GM18861 (cell line): ENCODE measurements around the gene FRMD4A.
"Not testable (repeated sequence)": the region's sequence is repeated elsewhere in the genome, so short reads cannot be mapped to it uniquely, and the experiment has no call there.

Experiments
- ATAC-seq: cut with Tn5 transposase; IDR thresholded peaks from one replicate; pipeline ENCODE4 v1.9.1; 2021; ENCODE audit not compliant: unreplicated experiment

FRMD4A gene

DNA sequence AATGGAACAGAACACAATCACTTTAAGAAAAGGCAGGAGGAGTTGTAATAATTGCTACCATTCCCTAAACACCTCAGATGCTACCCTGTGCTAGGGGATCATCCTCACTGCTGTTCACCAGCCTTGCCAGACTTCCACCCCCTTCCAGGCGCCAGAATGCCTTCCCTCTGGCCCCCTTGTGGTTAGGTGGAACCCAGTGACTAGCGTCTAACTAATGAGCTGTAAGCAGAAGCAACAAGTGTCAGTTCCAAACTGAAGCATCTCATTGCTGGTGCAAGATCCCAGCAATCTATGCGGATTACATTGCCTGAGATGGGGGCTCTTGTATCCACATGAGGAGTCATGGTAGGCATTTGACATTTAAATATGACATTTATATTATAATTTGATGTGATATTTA is 86.6 kb downstream of the FRMD4A start:
- ATAC-seq: no peak

GRCh38 chr10:14243221-14243620 is 87.5 kb downstream of the FRMD4A start:
- no peak for ATAC-seq

DNA sequence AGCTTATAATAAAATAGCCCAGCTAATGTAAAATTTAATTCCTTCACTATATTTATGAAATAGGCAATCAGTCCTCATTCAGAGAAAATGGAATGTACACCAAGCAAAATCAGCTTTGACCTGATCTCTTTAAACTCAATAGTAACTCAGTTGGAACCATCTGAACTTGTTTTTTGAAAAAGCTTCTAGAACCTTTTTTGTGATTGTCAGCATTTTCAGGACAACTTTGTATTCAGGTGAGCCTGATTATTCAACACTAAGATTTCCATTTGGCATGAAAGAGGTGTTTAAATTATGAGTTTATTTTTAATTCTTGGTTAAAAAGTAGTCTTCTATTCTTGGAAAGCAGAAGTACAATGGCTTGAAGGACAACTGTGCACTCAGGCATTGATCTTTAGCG is 89.5 kb downstream of the FRMD4A start:
- no peak for ATAC-seq

DNA sequence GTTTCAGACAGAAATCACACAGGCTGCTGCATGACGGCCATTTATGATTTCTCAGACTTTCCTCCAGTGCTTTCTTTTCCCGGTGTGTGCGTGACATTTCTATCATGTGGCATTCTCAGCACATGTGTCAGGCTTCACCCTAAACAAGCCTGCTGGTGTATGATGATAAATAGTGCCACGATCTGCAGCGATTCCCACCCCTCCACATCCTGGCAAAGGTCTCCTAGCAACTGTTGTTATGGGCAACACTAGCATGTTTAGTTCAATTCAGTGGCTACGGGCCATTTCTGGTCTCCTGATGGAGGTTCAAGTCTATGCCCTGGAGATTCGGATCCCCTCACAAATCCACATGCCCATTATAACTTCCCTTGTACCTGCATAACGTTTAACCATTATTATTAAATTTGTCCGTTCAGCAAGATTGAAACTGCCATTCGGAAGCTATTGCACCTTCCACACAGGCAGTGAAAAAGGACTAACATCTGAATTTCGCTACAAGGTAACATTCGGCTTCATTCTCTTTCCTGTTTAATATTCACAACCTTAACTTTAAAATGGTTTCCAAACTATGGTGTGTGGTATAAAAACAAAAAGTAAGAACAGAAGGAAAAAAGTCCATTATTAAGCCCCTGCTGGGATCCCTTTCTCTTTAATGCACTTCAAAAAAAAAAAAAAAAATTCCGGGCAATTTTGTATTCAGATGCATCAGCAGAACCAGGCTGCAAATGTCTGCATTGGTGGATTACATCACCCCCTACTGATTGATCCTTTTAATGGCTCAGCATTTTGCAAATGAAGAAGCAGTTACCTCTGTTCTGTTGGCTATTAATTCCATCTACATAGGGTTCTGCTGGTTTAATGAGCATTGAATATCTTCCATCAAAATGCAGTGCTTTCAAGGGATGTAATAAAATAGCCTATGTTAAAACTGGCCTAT is 90.2 kb downstream of the FRMD4A start:
- ATAC-seq: no peak

- not testable (repeated sequence) for ATAC-seq
Observed at GRCh38 chr10:14238659-14239058, 92.1 kb downstream of the FRMD4A start.

- ATAC-seq: no peak
Observed at GRCh38 chr10:14236341-14236740, 94.4 kb downstream of the FRMD4A start.

DNA sequence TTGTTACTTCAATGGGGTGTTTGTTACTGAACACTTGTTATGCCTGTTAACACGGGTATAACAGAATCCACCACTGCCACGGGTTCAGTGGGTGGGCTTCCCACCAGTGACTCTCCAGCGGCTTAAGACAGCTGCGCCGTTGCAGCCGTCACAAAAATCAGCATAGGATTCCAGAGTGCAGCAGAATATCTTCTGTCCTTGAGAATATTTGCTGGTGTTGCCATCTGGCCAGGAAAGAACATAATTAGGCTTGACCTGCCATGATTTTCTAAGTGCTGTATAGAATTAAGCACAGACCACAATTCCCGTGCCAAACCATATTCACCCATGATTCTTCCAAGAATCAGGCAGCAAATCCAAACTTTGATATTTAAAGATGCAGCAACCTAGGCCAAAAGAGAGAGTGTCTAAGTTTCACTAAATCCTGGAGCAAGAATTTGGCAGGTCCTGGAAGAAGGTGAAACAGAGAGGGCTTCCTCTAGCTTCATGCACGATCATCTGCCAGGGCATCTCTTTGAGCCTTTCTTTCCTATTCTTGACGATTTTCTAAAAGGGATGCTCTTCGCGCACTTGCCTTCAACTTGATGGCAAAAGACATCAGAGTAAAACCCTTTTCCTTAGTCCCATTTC is 95.0 kb downstream of the FRMD4A start:
- ATAC-seq: no peak

GRCh38 chr10:14233566-14233965 is 97.2 kb downstream of the FRMD4A start:
- ATAC-seq: no peak

DNA sequence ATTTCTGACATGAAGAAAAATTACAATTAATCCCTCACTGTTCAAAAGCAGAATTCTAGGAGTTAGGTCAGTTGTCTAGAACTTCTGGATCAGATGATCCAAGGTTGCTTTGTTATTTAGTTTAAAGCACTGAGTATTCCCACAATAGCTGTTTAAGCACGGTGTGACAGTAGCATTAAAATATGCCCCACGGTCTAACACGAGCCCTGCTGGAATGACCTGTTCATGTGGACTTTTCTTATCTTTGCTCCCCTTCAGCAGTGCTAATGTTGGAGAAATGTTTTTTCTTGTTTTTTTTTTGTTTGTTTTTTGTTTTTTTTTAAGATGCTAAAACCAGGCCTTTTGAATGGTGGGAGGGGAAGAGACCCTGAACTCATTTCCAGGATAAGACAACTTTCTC is 101.9 kb downstream of the FRMD4A start:
- ATAC-seq: not testable (repeated sequence)

DNA sequence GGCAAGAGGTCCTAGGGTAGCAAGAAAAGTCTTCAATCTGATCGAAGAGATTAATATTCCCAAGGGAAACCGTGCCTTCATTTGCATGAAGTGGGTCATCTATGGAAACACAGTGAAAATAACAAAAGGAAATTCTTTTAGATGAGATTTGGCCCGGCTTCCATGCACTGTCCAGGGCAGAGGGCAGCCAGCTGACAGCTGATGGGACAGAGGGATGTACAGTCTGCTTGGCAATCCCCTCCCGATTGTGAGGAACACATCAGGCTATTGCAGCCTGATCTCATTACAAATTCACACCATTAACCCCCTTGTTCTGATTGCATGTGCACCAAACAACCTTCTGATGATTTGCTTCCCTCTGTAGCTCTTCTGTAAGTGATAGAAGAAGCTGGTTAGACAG is 105.3 kb downstream of the FRMD4A start:
- ATAC-seq: no peak

DNA sequence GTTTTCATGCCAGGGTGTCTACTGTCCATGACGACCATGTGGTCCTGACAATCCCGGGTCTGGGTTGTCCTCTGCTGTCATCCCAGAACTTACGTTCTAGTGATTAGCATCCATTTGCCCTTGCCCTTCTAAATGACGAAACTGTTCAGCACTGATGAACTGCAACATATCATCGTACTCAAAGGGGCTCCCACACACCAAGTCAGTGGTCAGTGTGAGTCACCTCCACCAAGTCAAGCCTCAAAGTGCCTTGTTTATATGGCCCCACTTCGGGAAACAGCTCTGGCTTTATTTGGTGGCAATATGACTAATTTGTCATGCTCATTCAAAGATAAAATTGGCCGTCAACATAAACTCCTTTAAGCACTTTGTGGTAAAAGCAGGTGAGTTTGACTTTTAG is 110.7 kb downstream of the FRMD4A start:
- no peak for ATAC-seq

GRCh38 chr10:14219411-14219810 is 111.3 kb downstream of the FRMD4A start:
- no peak for ATAC-seq

DNA sequence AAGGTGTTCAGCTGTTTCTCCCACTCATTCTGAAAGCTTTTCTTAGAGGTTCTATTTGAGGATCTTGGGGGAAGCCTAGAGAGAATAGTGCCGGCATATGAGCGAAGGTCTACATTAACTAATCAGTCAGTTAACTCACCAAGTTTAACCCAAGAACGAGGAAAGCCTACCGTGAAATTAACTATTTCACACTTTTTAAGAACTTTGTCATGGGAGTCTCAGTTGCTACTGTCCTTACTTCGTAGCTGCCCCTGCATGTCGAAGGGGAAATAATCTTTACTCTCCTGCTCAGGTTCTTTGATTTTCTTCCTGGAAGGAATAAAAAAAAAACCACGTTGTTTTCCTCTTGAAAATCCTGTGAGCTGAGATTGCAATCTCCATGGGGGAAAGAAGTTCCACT is 115.1 kb downstream of the FRMD4A start:
- ATAC-seq: no peak

- not testable (repeated sequence) for ATAC-seq
Observed at GRCh38 chr10:14213703-14214102, 117.0 kb downstream of the FRMD4A start.

DNA sequence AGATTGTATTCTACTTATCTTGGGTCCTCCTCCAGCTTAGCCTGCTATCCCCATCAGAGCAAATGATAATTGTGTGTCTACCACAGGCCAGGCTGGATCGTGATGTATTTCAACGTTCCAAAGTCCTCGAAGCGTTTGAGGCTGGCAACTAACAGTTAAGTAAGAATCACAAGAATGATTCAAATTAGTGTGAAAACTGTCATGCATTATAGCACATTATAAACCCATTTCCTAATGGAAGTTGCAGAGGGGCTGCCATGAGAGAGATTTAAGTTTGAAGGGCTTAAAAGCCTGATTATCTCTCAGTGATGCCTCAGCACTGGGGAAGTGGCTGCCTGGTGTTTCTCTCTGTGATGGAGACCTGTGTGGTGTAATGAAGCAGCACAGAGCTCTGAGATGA is 119.1 kb downstream of the FRMD4A start:
- no peak for ATAC-seq

DNA sequence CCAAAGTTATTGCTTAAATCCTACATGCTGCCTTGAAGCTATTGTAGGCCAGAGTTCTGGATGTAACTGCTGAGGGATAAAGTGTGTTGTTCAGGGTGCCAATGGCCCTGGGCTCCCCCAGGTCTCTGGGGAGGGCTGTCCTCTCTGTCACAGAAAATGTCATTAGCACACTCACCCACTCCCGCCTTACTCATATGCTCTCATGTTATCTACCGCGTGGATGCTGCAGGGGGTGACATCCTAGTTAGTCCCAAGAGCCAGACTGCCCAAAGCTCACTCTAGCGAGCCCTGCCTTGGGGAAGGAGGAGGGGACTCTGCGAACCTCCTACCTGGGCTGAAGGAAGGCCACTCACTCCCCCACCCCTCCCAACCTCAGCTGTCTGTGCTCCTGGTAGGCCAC is 122.5 kb downstream of the FRMD4A start:
- no peak for ATAC-seq

GRCh38 chr10:14205233-14205632 is 125.5 kb downstream of the FRMD4A start:
- ATAC-seq: no peak

DNA sequence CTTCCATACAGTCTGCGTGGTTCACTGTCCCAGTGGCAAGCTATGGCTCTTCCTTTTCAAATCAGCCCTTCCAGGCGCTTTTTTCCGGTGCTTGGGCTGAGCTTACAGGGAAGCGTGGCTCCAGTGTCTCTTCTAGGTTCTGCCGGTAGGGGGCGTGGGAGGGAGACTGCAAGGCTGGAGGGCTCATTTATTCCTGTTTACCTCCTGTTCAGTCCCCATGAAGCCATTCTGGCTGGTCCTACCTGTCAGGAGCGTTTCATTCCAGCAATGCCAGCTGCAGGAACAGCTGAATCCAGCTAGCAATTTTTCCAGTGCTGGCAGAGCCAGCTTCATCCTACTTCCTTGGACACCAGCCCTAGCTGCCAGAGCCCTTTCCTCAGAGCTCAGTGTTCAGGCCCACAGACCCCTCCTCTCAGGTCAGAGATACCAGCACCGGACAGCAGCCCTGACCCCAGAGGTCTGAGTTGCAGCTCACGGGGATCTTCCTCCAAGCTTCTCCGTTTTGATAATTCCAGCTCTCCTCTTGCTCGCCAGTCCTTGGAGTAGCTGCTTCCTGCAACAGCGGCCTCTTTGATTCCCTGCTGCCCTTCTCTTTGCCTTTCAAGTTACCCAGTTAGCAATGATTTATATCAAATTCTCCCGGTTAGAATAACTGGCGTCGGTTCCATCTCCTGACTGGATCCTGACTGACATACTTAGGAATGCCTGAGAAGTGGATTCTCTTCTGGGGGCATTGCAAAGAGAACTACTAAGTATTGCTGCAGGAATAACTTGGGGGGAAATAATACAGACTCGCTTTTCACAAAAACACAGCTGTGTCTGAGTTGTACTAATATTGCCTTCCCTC is 129.8 kb downstream of the FRMD4A start:
- no peak for ATAC-seq

DNA sequence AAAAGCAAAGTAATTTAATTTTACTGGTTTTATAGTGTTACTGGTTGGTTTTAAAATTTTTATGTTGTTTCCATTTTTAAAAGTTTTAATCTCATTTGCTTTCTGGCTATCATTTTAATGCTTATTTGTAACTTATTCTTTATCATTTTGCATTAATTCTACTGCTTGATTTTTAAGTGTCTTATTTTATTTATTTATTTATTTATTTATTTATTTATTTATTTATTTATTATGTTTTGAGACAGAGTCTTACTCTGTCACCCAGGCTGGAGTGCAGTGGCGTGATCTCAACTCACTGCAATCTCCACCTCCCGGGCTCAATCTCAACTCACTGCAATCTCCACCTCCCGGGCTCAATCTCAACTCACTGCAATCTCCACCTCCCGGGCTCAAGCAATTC is 131.6 kb downstream of the FRMD4A start:
- not testable (repeated sequence) for ATAC-seq

GRCh38 chr10:14198078-14198477 is 132.6 kb downstream of the FRMD4A start:
- ATAC-seq: no peak

DNA sequence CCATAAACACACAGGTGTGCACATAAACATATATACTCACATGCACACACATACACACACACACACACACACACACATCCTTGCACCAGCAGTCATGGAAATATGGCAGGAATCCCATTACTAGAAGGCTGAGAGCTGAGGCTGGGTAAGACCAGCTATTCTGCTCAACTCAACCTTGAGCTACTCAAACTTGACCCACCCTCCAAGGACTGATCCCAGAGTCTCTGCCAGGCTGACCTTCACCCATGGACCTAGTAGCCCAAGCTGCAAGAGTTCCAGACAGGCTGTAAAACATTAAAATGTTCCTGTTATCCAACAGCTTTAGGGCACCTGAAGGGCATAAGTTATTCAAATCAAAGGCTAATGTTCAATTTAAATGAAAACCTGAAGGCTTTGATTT is 134.6 kb downstream of the FRMD4A start:
- ATAC-seq: no peak
